CD14-positive monocyte (primary cell): Measurements from ENCODE around the gene SPATA2L. TPM values are rescaled to one million over a fixed set of nuclear protein-coding genes. Genes with fewer than 3 reads are reported as not detected.

Experiments used
- DNase-seq, 3 donors: peaks; one replicate each; pipeline ENCODE4 v3.0.0-alpha.2; 2011 to 2022
- H2AFZ ChIP-seq: 2 replicates; pipeline ENCODE4 v1.6.0; 2012; ENCODE audit warnings: mild to moderate bottlenecking, low read depth, low read length, inconsistent platforms; ENCODE audit not compliant: insufficient read depth, poor library complexity, severe bottlenecking
- H3K27ac ChIP-seq, 2 donors: 1 replicate in 1 of 2; 2 replicates in 1 of 2; pipeline ENCODE4 v1.5.1; 2012 to 2013; ENCODE audit warnings: low read length in 2 of 2, control low read depth in 1 of 2, inconsistent platforms in 1 of 2, low read depth in 1 of 2, mild to moderate bottlenecking in 1 of 2
- H3K27me3 ChIP-seq, 2 donors: one replicate each; pipeline versions ENCODE4 v1.6.0 to v1.6.1; 2011 to 2013; ENCODE audit warnings: low read length in 2 of 2; ENCODE audit not compliant: control insufficient read depth in 2 of 2, insufficient read depth in 2 of 2
- H3K36me3 ChIP-seq, 2 donors: replicated peaks in 1 of 2; 1 replicate in 1 of 2; 2 replicates in 1 of 2; pipeline versions ENCODE4 v1.5.1 to v1.6.1; 2012 to 2013; ENCODE audit warnings: low read length in 2 of 2, control low read depth in 1 of 2, inconsistent platforms in 1 of 2, mild to moderate bottlenecking in 1 of 2; ENCODE audit not compliant: insufficient read depth in 2 of 2, control insufficient read depth in 1 of 2
- H3K4me1 ChIP-seq, 2 donors: 1 replicate in 1 of 2; 2 replicates in 1 of 2; pipeline versions ENCODE4 v1.5.1 to v1.6.1; 2012 to 2013; ENCODE audit warnings: low read length in 2 of 2, control low read depth in 1 of 2, inconsistent platforms in 1 of 2, mild to moderate bottlenecking in 1 of 2, moderate library complexity in 1 of 2; ENCODE audit not compliant: insufficient read depth in 2 of 2, control insufficient read depth in 1 of 2
- H3K4me2 ChIP-seq: replicated peaks from 2 replicates; pipeline ENCODE3; 2012; ENCODE audit warnings: low read length, moderate library complexity, mild to moderate bottlenecking; ENCODE audit not compliant: poor library complexity, severe bottlenecking; ENCODE audit errors: extremely low read depth
- H3K4me3 ChIP-seq, 3 experiments: fragments of 200-600 bp in 1 of 3; sonication (generic) in 1 of 3; replicated peaks in 1 of 3; 1 replicate in 2 of 3; 2 replicates in 1 of 3; pipeline ENCODE4 v1.5.1; 2011 to 2013; ENCODE audit warnings: low read length in 3 of 3, mild to moderate bottlenecking in 3 of 3, control low read depth in 2 of 3, low read depth in 2 of 3, inconsistent platforms in 1 of 3, moderate library complexity in 1 of 3
- H3K79me2 ChIP-seq: 2 replicates; pipeline ENCODE4 v1.6.0; 2012; ENCODE audit warnings: mild to moderate bottlenecking, control low read depth, inconsistent platforms, low read length, moderate library complexity; ENCODE audit not compliant: insufficient read depth
- H3K9ac ChIP-seq: 2 replicates; pipeline ENCODE4 v1.6.0; 2017; ENCODE audit warnings: low read length, mild to moderate bottlenecking; ENCODE audit not compliant: insufficient read depth, poor library complexity, severe bottlenecking
- H3K9me3 ChIP-seq, 2 donors: replicated peaks in 1 of 2; 1 replicate in 1 of 2; 2 replicates in 1 of 2; pipeline versions ENCODE4 v1.5.1 to v1.6.1; 2012 to 2013; ENCODE audit warnings: low read length in 2 of 2, control low read depth in 1 of 2; ENCODE audit not compliant: control insufficient read depth in 1 of 2, insufficient read depth in 1 of 2
- H4K20me1 ChIP-seq: 2 replicates; pipeline ENCODE4 v1.6.0; 2012; ENCODE audit warnings: mild to moderate bottlenecking, low read length, control low read depth, moderate library complexity; ENCODE audit not compliant: insufficient read depth
- H3K27ac Mint-ChIP-seq, 7 donors: one replicate each; pipeline ENCODE4 v1.8.0; 2020; ENCODE audit warnings: mild to moderate bottlenecking in 7 of 7, mixed read lengths in 7 of 7, moderate library complexity in 6 of 7, inconsistent platforms in 2 of 7
- H3K27me3 Mint-ChIP-seq, 3 donors: one replicate each; pipeline ENCODE4 v1.8.0; 2021 to 2022; ENCODE audit warnings: low read depth in 3 of 3, mild to moderate bottlenecking in 3 of 3, mixed read lengths in 3 of 3, moderate library complexity in 3 of 3, inconsistent platforms in 1 of 3
- H3K36me3 Mint-ChIP-seq, 2 donors: one replicate each; pipeline ENCODE4 v1.8.0; 2020; ENCODE audit warnings: mixed read lengths in 2 of 2, inconsistent platforms in 1 of 2, mild to moderate bottlenecking in 1 of 2
- H3K4me1 Mint-ChIP-seq: one replicate; pipeline ENCODE4 v1.8.0; 2020; ENCODE audit warnings: mild to moderate bottlenecking, mixed read lengths
- H3K4me3 Mint-ChIP-seq, 2 donors: one replicate each; pipeline ENCODE4 v1.8.0; 2020; ENCODE audit warnings: mild to moderate bottlenecking in 2 of 2, mixed read lengths in 2 of 2, moderate library complexity in 1 of 2
- H3K9me3 Mint-ChIP-seq, 7 donors: one replicate each; pipeline ENCODE4 v1.8.0; 2020 to 2022; ENCODE audit warnings: mixed read lengths in 7 of 7, mild to moderate bottlenecking in 6 of 7, moderate library complexity in 6 of 7, inconsistent platforms in 2 of 7
- WGBS: methylation state at CpG from one replicate; pipeline ENCODE4 v1.1.5; 2013; ENCODE audit warnings: missing lambda C conversion rate; ENCODE audit not compliant: insufficient coverage; 5-methylcytosine and 5-hydroxymethylcytosine counted together
- intact Hi-C, 2 donors: fragments of 100-400 bp; cut with micrococcal nuclease; formaldehyde crosslinking; loops; one replicate each; pipeline versions ENCODE4 v1.15.0 to v1.15.1; 2023
- polyA plus RNA-seq, 3 donors: library from polyadenylated mRNA; depleted of rRNA in 1 of 3; unstranded in 2 of 3; stranded (reverse) in 1 of 3; fragments of 300-500 nt in 2 of 3; fragments of >200 nt in 1 of 3; fragmentation: Illumina TruSeq in 2 of 3; gene quantifications; 1 replicate in 2 of 3; 2 replicates in 1 of 3; pipeline ENCODE4 v1.2.3, GENCODE V29; 2012 to 2021
- TF ChIP-seq, protein P1 (sequence below): fragments of 200-600 bp; IDR thresholded peaks from one replicate; pipeline ENCODE4 v1.8.0; 2022; ENCODE audit warnings: antibody characterized with exemption, mild to moderate bottlenecking

Gene SPATA2L
- polyA plus RNA-seq, 3 donors = 10.0 to 17.6 (median 15.1) TPM

DNA sequence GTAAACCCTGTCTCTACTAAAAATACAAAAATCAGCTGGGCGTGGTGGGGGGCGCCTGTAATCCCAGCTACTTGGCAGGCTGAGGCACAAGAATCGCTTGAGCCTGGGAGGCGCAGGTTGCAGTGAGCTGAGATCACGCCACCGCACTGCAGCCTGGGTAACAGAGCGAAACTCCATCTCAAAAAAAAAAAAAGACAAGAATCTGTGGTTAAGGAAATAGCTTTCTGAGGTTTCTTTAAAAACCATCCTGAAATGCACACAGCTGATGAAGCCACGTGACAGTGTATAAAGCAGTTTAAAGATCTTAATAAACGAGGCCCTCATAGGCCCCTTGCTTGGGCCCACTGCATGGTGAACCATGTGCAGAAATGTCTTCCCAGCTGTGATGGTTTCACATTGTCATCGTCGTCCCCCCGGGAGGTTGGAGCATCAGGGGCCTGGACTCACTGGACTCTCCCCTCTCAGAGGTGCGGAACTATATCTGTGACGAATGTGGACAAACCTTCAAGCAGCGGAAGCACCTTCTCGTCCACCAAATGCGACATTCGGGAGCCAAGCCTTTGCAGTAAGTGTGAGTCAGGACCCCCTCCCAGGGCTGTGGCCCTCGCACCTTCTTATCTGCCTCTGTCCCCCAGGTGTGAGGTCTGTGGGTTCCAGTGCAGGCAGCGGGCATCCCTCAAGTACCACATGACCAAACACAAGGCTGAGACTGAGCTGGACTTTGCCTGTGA is 36.0 kb upstream of the SPATA2L start:
- H3K9me3 Mint-ChIP-seq = peaks cover 0 to under 1% (median 0%) of the 10 kb centered on the region in 7 donors
- H3K79me2 ChIP-seq = peaks cover 19% of the 10 kb centered on the region
- no peak overlapping the region for H3K27ac ChIP-seq
- H3K9ac ChIP-seq = no peak overlapping the region
- no peak overlapping the region for H3K4me2 ChIP-seq
- peaks cover 79 to 97% of the 10 kb centered on the region in 2 donors for H3K36me3 Mint-ChIP-seq
- no peak overlapping the region for H2AFZ ChIP-seq
- H3K27me3 ChIP-seq = no peaks in the 10 kb centered on the region
- DNase-seq = no peak
- WGBS = 83% methylated on average over 9 of the region's 20 CpGs
- TF ChIP-seq, protein P1, sequence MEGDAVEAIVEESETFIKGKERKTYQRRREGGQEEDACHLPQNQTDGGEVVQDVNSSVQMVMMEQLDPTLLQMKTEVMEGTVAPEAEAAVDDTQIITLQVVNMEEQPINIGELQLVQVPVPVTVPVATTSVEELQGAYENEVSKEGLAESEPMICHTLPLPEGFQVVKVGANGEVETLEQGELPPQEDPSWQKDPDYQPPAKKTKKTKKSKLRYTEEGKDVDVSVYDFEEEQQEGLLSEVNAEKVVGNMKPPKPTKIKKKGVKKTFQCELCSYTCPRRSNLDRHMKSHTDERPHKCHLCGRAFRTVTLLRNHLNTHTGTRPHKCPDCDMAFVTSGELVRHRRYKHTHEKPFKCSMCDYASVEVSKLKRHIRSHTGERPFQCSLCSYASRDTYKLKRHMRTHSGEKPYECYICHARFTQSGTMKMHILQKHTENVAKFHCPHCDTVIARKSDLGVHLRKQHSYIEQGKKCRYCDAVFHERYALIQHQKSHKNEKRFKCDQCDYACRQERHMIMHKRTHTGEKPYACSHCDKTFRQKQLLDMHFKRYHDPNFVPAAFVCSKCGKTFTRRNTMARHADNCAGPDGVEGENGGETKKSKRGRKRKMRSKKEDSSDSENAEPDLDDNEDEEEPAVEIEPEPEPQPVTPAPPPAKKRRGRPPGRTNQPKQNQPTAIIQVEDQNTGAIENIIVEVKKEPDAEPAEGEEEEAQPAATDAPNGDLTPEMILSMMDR = no peak
- no peak overlapping the region for H3K4me3 Mint-ChIP-seq
- intact Hi-C loops = no loop called here
- peaks cover 93% of the 10 kb centered on the region for H4K20me1 ChIP-seq
- no peaks in the 10 kb centered on the region for H3K4me1 ChIP-seq
- H3K4me3 ChIP-seq = no peak overlapping the region
- H3K9me3 ChIP-seq = no peaks in the 10 kb centered on the region
- peaks cover 0 to 2% (median 0%) of the 10 kb centered on the region in 3 donors for H3K27me3 Mint-ChIP-seq
- peaks cover 92 to 99% of the 10 kb centered on the region in 2 donors for H3K36me3 ChIP-seq
- peak overlapping the region in 1 of 7 donors; percentile 71 for H3K27ac Mint-ChIP-seq
- H3K4me1 Mint-ChIP-seq = peaks cover 2% of the 10 kb centered on the region

DNA sequence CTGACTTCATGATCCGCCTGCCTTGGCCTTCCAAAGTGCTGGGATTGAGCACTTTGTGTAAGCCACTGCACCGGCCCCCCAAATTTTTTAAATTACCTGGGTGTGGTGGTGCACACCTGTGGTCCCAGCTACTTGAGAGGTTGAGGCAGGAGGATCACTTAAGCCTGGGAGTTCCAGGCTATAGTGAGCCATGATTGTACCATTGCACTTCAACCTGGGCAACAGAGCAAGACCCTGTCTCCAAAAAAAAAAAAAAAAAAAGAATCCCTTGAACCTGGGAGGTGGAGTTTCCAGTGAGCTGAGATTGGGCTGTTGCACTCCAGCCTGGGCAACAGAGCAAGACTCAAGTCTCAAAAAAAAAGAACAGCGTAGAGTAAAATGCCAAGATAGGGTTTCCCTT is 35.0 kb upstream of the SPATA2L start:
- Histone ChIP-seq H3K27ac (no peak overlapping the region), H3K4me1 (no peaks in the 10 kb centered on the region), H3K36me3 (peaks cover 97 to 100% of the 10 kb centered on the region in 2 donors), H4K20me1 (peaks cover 99% of the 10 kb centered on the region), H3K79me2 (peaks cover 27% of the 10 kb centered on the region), H3K9me3 (no peaks in the 10 kb centered on the region), H3K4me3 (no peak overlapping the region), H2AFZ (no peak overlapping the region), H3K4me2 (no peak overlapping the region), H3K27me3 (no peaks in the 10 kb centered on the region), H3K9ac (no peak overlapping the region)
- peaks cover 87 to 99% of the 10 kb centered on the region in 2 donors for H3K36me3 Mint-ChIP-seq
- H3K4me3 Mint-ChIP-seq = no peak overlapping the region
- intact Hi-C loops = no loop called here
- 90% methylated on average over 2 of the region's 3 CpGs for WGBS
- H3K9me3 Mint-ChIP-seq = peaks cover 0 to 2% (median 0%) of the 10 kb centered on the region in 7 donors
- H3K4me1 Mint-ChIP-seq = peaks cover 2% of the 10 kb centered on the region
- H3K27ac Mint-ChIP-seq = peak overlapping the region in 1 of 7 donors; percentile 69
- TF ChIP-seq, protein P1 = no peak
- peaks cover 0 to 3% (median 0%) of the 10 kb centered on the region in 3 donors for H3K27me3 Mint-ChIP-seq
- no peak for DNase-seq
